Measurements from ENCODE around the gene NAPB.

DNA sequence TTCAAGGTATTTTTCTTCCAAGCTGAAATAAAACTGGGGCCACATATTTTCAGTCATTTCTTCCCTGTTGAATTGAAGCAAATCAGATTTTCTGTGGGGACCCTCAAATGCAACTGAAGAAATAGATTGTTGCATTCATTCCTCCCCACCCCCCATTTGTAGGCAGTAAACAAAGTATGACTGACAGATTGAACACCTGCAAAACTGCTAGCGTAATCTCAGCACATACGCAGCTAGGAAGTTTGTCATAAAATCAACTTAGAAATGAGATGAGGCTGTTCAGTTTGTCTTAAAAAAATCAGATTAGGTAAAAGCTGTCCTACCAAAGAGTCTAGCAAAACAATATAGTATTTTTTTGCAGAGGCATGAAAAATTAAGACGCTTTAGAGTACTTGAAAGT, 50.4 kb downstream of the NAPB start:
- TF ChIP-seq, protein P1, sequence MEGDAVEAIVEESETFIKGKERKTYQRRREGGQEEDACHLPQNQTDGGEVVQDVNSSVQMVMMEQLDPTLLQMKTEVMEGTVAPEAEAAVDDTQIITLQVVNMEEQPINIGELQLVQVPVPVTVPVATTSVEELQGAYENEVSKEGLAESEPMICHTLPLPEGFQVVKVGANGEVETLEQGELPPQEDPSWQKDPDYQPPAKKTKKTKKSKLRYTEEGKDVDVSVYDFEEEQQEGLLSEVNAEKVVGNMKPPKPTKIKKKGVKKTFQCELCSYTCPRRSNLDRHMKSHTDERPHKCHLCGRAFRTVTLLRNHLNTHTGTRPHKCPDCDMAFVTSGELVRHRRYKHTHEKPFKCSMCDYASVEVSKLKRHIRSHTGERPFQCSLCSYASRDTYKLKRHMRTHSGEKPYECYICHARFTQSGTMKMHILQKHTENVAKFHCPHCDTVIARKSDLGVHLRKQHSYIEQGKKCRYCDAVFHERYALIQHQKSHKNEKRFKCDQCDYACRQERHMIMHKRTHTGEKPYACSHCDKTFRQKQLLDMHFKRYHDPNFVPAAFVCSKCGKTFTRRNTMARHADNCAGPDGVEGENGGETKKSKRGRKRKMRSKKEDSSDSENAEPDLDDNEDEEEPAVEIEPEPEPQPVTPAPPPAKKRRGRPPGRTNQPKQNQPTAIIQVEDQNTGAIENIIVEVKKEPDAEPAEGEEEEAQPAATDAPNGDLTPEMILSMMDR (IDR thresholded peaks at IDR 0.05): no peak
- TF ChIP-seq EP300 (IDR thresholded peaks at IDR 0.05) (no peak), POLR2A (IDR thresholded peaks at IDR 0.05) (no peak)
